Right atrium auricular region (tissue), 2 donors: ENCODE measurements around the gene ZCWPW1. TPM values are rescaled to one million over a fixed set of nuclear protein-coding genes. Genes with fewer than 3 reads are reported as not detected.

ENCODE experiments used
- DNase-seq: peaks from one replicate; pipeline ENCODE4 v3.0.0-alpha.2; 2019; ENCODE audit warnings: low spot score
- H3K27ac ChIP-seq, 2 donors: fragments of 200-600 bp; sonication (generic); 1 replicate in 1 of 2; 2 replicates in 1 of 2; pipeline ENCODE4 v1.5.1; 2016 to 2019
- H3K27me3 ChIP-seq, 2 donors: fragments of 200-600 bp; sonication (generic); one replicate each; pipeline versions ENCODE4 v1.5.1 to v1.6.0; 2017 to 2019
- H3K36me3 ChIP-seq: fragments of 200-600 bp; sonication (generic); one replicate; pipeline ENCODE4 v1.5.1; 2016
- H3K4me1 ChIP-seq, 2 donors: fragments of 200-600 bp; sonication (generic); one replicate each; pipeline versions ENCODE4 v1.5.1 to v1.6.0; 2017 to 2019
- H3K4me3 ChIP-seq, 2 donors: fragments of 200-600 bp; sonication (generic); 1 replicate in 1 of 2; 2 replicates in 1 of 2; pipeline ENCODE4 v1.5.1; 2017 to 2019; ENCODE audit warnings: mild to moderate bottlenecking in 1 of 2, moderate library complexity in 1 of 2
- H3K9me3 ChIP-seq, 2 donors: fragments of 200-600 bp; sonication (generic); one replicate each; pipeline ENCODE4 v1.5.1; 2019
- total RNA-seq, 2 donors: library from RNA; depleted of rRNA; stranded (reverse); fragments of >200 nt; gene quantifications; one replicate each; pipeline ENCODE4 v1.1.0, GENCODE V29; 2016
- TF ChIP-seq, protein P1 (sequence below), 2 donors: fragments of 200-600 bp; sonication (generic); IDR thresholded peaks; one replicate each; pipeline ENCODE4 v1.5.1; 2019; ENCODE audit warnings: antibody characterized with exemption in 2 of 2

The ZCWPW1 gene
- total RNA-seq, 2 donors from 2014 or later: 2.1 to 8.5 TPM

GRCh38 chr7:100432621-100433275 is 4.2 kb upstream of the ZCWPW1 start:
- Histone ChIP-seq H3K4me3 (no peak overlapping the region), H3K9me3 (no peaks in the 10 kb centered on the region), H3K36me3 (peaks cover 21% of the 10 kb centered on the region), H3K4me1 (peaks cover 0 to 44% of the 10 kb centered on the region in 2 donors), H3K27me3 (no peaks in the 10 kb centered on the region), H3K27ac (no peak overlapping the region)
- no peak for DNase-seq
- TF ChIP-seq, protein P1, sequence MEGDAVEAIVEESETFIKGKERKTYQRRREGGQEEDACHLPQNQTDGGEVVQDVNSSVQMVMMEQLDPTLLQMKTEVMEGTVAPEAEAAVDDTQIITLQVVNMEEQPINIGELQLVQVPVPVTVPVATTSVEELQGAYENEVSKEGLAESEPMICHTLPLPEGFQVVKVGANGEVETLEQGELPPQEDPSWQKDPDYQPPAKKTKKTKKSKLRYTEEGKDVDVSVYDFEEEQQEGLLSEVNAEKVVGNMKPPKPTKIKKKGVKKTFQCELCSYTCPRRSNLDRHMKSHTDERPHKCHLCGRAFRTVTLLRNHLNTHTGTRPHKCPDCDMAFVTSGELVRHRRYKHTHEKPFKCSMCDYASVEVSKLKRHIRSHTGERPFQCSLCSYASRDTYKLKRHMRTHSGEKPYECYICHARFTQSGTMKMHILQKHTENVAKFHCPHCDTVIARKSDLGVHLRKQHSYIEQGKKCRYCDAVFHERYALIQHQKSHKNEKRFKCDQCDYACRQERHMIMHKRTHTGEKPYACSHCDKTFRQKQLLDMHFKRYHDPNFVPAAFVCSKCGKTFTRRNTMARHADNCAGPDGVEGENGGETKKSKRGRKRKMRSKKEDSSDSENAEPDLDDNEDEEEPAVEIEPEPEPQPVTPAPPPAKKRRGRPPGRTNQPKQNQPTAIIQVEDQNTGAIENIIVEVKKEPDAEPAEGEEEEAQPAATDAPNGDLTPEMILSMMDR (IDR thresholded peaks at IDR 0.05): no peak

DNA sequence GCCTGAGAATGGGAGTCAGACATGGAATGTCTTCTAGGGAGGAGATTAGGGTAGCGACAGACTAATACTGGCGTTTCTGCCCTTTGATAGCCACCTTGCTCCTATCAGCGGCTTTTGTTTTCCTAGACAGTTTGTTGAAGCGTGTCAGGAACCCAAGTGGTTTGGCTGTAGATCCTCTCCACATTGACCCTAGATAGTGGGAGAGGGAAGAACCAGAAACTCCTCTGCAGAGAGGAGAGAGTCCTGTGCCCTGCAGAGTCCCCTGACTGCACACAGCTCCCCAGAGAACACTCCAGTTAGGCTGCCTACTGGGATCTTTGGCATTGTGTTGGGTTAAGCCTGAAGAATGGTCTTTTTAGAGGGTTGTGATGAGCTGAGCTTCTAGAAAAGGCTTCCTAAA is 3.5 kb upstream of the ZCWPW1 start:
- peaks cover 21% of the 10 kb centered on the region for H3K36me3 ChIP-seq
- no peaks in the 10 kb centered on the region for H3K27me3 ChIP-seq
- H3K4me1 ChIP-seq: peaks cover 0 to 46% of the 10 kb centered on the region in 2 donors
- H3K4me3 ChIP-seq: no peak overlapping the region
- H3K9me3 ChIP-seq: no peaks in the 10 kb centered on the region
- H3K27ac ChIP-seq: no peak overlapping the region
- no peak for DNase-seq
- TF ChIP-seq, protein P1 (IDR thresholded peaks at IDR 0.05): no peak

- Histone ChIP-seq H3K36me3 (peaks cover 21% of the 10 kb centered on the region), H3K27me3 (no peaks in the 10 kb centered on the region), H3K4me1 (peaks cover 0 to 46% of the 10 kb centered on the region in 2 donors), H3K9me3 (no peaks in the 10 kb centered on the region), H3K27ac (peak overlapping the region in 1 of 2 donors; percentile 98), H3K4me3 (no peak overlapping the region)
- TF ChIP-seq, protein P1 (IDR thresholded peaks at IDR 0.05): no peak
- no peak for DNase-seq
Observed at GRCh38 chr7:100431286-100431735, 2.8 kb upstream of the ZCWPW1 start.

DNA sequence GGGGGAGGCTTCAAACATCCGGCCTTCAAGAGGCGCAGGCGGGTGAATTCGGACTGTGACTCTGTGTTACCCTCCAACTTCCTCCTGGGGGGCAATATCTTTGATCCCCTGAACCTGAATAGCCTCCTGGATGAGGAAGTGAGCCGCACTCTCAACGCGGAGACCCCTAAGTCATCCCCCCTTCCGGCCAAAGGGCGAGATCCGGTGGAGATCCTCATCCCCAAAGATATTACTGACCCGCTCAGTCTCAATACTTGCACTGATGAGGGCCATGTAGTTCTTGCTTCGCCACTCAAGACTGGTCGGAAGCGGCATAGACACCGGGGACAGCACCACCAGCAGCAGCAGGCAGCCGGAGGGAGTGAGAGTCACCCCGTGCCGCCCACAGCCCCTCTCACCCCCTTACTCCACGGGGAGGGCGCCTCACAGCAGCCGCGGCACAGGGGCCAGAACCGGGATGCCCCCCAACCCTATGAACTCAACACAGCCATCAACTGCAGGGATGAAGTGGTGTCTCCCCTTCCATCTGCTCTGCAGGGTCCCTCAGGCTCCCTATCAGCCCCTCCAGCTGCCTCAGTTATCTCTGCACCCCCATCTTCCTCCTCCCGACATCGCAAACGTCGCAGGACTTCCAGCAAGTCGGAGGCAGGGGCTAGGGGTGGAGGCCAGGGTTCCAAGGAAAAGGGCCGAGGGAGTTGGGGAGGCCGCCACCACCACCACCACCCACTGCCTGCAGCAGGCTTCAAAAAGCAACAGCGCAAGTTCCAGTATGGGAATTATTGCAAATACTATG is 2.2 kb upstream of the ZCWPW1 start:
- H3K36me3 ChIP-seq: peaks cover 21% of the 10 kb centered on the region
- H3K27me3 ChIP-seq: no peaks in the 10 kb centered on the region
- DNase-seq: no peak
- H3K27ac ChIP-seq: peak overlapping the region; percentile 95 to 98
- no peaks in the 10 kb centered on the region for H3K9me3 ChIP-seq
- peak overlapping the region; percentile 71 to 89 for H3K4me3 ChIP-seq
- peaks cover 0 to 46% of the 10 kb centered on the region in 2 donors for H3K4me1 ChIP-seq
- TF ChIP-seq, protein P1 (IDR thresholded peaks at IDR 0.05): no peak

GRCh38 chr7:100429637-100430492 is 1.4 kb upstream of the ZCWPW1 start, which contains the start of gene MEPCE:
TSS of gene MEPCE (plus strand) at chr7:100429831. CDS start at chr7:100430019, 188 bp downstream.
- TF ChIP-seq, protein P1 (IDR thresholded peaks at IDR 0.05): no peak
- Histone ChIP-seq H3K36me3 (peaks cover 21% of the 10 kb centered on the region), H3K27me3 (no peaks in the 10 kb centered on the region), H3K9me3 (no peaks in the 10 kb centered on the region), H3K4me1 (peaks cover 0 to 37% of the 10 kb centered on the region in 2 donors), H3K4me3 (peak within 1 kb of the TSS; percentile 71 to 89), H3K27ac (peak within 1 kb of the TSS; percentile 95 to 98)
- DNase-seq: peak; percentile 97
